ENCODE data around the gene URAD.

DNA sequence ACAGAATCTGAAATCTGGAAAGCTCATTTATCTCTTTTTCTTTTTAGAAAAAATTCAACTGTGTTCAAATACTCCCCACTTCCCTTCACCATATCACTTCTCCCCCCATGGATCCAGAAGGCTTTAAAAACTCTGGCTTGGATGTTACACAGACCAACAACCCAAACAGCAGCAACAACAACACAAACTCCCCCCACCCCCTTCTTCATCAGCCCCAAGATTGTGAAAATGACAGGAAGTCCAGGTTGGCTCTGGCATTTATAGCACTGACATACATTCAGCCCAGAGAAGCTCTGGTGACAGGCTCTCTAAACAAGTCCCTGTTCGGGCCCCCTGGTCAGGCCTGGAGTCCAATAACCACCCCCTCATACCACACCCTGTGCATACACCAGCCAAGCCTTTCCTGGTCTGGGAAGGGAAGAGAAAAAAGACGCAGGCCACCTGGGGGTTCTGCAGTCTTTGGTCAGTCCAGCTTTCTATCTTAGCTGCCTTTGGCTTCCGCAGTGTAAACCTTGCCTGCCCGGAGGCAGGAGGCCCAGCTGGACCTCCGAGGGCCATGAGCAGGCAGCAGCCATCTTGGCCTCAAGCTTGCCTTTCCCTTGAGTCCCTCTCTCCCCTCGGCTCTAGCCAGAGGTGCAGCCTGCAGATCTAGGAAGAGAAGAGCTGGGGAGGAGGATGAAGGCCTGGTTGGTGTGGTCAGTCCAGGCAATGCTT is 26.2 kb downstream of the URAD start:
- TF ChIP-seq, protein P1, sequence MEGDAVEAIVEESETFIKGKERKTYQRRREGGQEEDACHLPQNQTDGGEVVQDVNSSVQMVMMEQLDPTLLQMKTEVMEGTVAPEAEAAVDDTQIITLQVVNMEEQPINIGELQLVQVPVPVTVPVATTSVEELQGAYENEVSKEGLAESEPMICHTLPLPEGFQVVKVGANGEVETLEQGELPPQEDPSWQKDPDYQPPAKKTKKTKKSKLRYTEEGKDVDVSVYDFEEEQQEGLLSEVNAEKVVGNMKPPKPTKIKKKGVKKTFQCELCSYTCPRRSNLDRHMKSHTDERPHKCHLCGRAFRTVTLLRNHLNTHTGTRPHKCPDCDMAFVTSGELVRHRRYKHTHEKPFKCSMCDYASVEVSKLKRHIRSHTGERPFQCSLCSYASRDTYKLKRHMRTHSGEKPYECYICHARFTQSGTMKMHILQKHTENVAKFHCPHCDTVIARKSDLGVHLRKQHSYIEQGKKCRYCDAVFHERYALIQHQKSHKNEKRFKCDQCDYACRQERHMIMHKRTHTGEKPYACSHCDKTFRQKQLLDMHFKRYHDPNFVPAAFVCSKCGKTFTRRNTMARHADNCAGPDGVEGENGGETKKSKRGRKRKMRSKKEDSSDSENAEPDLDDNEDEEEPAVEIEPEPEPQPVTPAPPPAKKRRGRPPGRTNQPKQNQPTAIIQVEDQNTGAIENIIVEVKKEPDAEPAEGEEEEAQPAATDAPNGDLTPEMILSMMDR (IDR thresholded peaks at IDR 0.05; ENCODE audit: insufficient read depth, low read depth, low read length), result no peak
- no peak for TF ChIP-seq EZH2 (IDR thresholded peaks at IDR 0.05; ENCODE audit: insufficient read depth, low read length)
